Measurements from ENCODE around the gene REM1.
"Not testable (repeated sequence)": the region's sequence is repeated elsewhere in the genome, so short reads cannot be mapped to it uniquely, and the experiment has no call there.

Gene REM1

GRCh38 chr20:31502884-31503673, 28.0 kb downstream of the REM1 start:
- not testable (repeated sequence) for H3K36me3 Mint-ChIP-seq (ENCODE audit: low read depth)

DNA sequence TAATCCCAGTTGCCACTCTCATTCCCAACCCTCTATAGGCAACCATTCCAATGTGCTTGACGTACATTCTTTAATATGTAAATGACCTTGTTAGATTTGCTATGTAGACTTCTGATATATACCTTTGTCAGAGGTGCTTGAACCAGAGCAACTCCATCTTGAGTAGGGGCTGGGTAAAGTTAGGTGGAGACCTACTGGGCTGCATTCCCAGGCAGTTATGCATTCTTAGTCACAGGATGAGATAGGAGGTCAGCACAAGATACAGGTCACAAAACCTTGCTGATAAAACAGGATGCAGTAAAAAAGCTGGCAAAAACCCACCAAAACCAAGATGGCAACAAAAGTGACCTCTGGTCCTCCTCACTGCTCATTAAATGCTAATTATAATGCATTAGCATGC, 30.8 kb downstream of the REM1 start:
- no peaks in the 10 kb centered on the region for H3K4me1 Mint-ChIP-seq
- peaks cover 33% of the 10 kb centered on the region for H3K27me3 Mint-ChIP-seq (ENCODE audit: low read depth, poor library complexity)
- no peak for DNase-seq
- H3K9me3 Mint-ChIP-seq = no peaks in the 10 kb centered on the region
- H3K27ac Mint-ChIP-seq = no peak overlapping the region
- H3K4me3 Mint-ChIP-seq = no peak overlapping the region
- no peaks in the 10 kb centered on the region for H3K36me3 Mint-ChIP-seq (ENCODE audit: low read depth)
- TF ChIP-seq CTCF (IDR thresholded peaks at IDR 0.05) = no peak

More at GRCh38 chr20:31502884-31503673, 28.0 kb downstream of the REM1 start:
- peaks cover 29% of the 10 kb centered on the region for H3K27me3 Mint-ChIP-seq (ENCODE audit: low read depth, poor library complexity)
- TF ChIP-seq CTCF (IDR thresholded peaks at IDR 0.05) = peak; percentile 75
- H3K27ac Mint-ChIP-seq, H3K4me1 Mint-ChIP-seq, H3K9me3 Mint-ChIP-seq, H3K4me3 Mint-ChIP-seq: not testable (repeated sequence)
- peak; percentile 80 for DNase-seq

- no peak for DNase-seq
- no peak for TF ChIP-seq CTCF (IDR thresholded peaks at IDR 0.05)
- Mint-ChIP-seq H3K36me3 (ENCODE audit: low read depth) (no peaks in the 10 kb centered on the region), H3K4me3 (no peak overlapping the region), H3K4me1 (no peaks in the 10 kb centered on the region), H3K27me3 (ENCODE audit: low read depth, poor library complexity) (peaks cover 28% of the 10 kb centered on the region), H3K27ac (no peak overlapping the region), H3K9me3 (no peaks in the 10 kb centered on the region)
Observed at GRCh38 chr20:31508517-31509244, 33.6 kb downstream of the REM1 start.

DNA sequence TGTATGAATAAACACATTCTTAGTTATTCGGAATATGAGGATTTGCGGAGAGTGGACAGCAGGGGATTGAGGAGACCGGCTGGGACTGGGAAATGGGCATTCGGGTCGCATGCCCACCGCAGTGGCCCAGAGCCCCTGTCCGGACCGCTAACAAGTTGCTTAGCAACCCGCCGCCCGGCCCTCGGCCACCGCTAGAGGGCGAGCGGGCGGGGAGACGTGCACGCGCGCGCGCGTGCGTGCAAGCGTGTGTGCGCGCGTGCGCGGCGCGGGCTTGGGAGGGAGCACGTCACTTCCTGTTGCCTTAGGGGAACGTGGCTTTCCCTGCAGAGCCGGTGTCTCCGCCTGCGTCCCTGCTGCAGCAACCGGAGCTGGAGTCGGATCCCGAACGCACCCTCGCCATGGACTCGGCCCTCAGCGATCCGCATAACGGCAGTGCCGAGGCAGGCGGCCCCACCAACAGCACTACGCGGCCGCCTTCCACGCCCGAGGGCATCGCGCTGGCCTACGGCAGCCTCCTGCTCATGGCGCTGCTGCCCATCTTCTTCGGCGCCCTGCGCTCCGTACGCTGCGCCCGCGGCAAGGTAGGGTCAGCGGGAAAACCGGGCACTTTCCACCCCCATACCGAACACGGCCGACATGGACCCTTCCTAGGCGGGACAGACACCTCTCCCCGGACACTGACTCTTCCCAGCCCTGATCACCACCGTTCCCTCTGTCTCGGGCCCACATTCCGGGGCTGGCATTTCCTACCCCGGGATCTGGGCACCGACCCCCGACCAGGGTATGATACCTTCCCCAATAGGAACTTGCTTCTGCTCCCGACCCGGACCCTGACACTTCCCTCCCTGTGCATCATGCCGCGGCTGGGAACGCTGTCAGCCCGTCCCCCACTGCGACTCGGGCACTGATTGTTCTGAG, 39.3 kb downstream of the REM1 start, which contains the start of gene HM13:
HM13 (plus strand) TSS at position 289 of the 918 bp plus-strand sequence; CDS start at position 399, 110 bp downstream.
- DNase-seq = peak; percentile 93
- H3K27ac Mint-ChIP-seq = no peak within 1 kb of the TSS
- no peaks in the 10 kb centered on the region for H3K9me3 Mint-ChIP-seq
- H3K27me3 Mint-ChIP-seq (ENCODE audit: low read depth, poor library complexity) = peaks cover 11% of the 10 kb centered on the region
- peak; percentile 95 for TF ChIP-seq CTCF (IDR thresholded peaks at IDR 0.05)
- peaks cover 7% of the 10 kb centered on the region for H3K36me3 Mint-ChIP-seq (ENCODE audit: low read depth)
- peak within 1 kb of the TSS; percentile 70 for H3K4me3 Mint-ChIP-seq
- no peaks in the 10 kb centered on the region for H3K4me1 Mint-ChIP-seq

GRCh38 chr20:31515072-31515774, 40.1 kb downstream of the REM1 start:
- DNase-seq = no peak
- Mint-ChIP-seq H3K4me1 (peaks cover 3% of the 10 kb centered on the region), H3K36me3 (ENCODE audit: low read depth) (peaks cover 9% of the 10 kb centered on the region), H3K4me3 (no peak overlapping the region), H3K27ac (no peak overlapping the region), H3K27me3 (ENCODE audit: low read depth, poor library complexity) (peaks cover 8% of the 10 kb centered on the region), H3K9me3 (no peaks in the 10 kb centered on the region)
- no peak for TF ChIP-seq CTCF (IDR thresholded peaks at IDR 0.05)

All from nephron progenitor cell (in vitro differentiated cells).